Epithelial cell of prostate (primary cell): Measurements from ENCODE around the gene CDKAL1.
"Not testable (repeated sequence)": the region's sequence is repeated elsewhere in the genome, so short reads cannot be mapped to it uniquely, and the experiment has no call there.

Experiments
- DNase-seq: peaks from one replicate; pipeline ENCODE4 v3.0.0-alpha.2; 2011; ENCODE audit warnings: low read depth, low spot score
- H3K27ac ChIP-seq: fragments of 450-650 bp; 2 replicates; pipeline ENCODE4 v1.5.1; 2017; ENCODE audit warnings: mild to moderate bottlenecking

CDKAL1 gene

GRCh38 chr6:20723236-20723635 lies 189.0 kb downstream of the CDKAL1 start:
- no peak overlapping the region for H3K27ac ChIP-seq
- DNase-seq, result no peak

DNA sequence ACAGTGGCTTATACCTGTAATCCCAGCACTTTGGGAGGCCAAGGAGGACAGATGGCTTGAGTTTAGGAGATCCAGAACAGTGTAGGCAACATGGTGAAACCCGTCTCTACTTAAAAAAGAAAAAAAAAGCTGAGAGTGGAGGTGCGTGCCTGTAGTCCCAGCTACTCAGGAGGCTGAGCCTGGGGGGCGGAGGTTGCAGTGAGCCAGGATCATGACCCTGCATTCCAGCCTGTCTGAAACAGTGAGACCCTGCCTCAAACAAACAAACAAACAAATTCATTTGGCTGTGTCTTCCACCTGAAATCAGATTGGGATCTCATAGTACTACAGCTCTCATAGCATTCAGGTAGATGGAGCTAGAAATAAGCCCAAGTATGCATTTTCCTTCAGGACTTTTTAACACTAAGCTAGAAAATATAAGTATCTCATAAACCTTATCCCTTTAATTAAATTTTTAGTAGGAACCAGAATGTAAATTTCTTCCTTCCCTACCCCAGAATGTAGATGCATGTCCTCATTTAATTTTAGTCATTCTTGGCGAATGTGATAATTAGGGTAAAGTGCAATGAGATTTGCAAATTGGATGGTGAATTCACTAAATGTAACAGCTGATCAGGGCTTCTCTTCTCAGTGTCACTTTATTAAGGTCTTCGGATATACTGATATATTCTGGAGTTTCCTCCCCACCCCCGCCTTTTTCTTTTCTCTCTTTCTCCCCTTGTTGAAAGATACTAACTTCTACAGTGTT lies 190.4 kb downstream of the CDKAL1 start:
- no peak for DNase-seq
- H3K27ac ChIP-seq, result no peak overlapping the region

DNA sequence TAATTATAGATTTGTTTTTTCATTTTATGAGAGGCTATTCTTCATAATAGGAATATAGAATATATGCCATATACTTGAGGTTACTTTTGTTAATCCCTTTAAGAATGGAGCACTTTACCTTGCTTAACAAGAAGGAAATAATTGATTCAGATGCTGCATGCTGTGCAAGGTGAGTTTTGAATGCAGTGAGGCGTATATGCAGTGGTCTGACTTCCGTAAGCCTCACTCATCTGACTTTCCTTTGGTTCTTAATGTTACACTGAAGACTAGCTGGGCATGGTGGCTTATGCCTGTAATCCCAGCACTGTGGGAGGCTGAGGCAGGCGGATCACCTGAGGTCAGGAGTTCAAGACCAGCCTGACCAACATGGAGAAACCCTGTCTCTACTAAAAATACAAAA lies 191.0 kb downstream of the CDKAL1 start:
- DNase-seq, H3K27ac ChIP-seq: not testable (repeated sequence)

- DNase-seq, result no peak
- no peak overlapping the region for H3K27ac ChIP-seq
These were observed 194.8 kb downstream of the CDKAL1 start for GRCh38 chr6:20729086-20729485.

GRCh38 chr6:20732362-20732761 lies 198.1 kb downstream of the CDKAL1 start:
- DNase-seq, H3K27ac ChIP-seq: not testable (repeated sequence)

GRCh38 chr6:20732896-20733295 lies 198.6 kb downstream of the CDKAL1 start:
- no peak overlapping the region for H3K27ac ChIP-seq
- no peak for DNase-seq

GRCh38 chr6:20737912-20738311 lies 203.7 kb downstream of the CDKAL1 start:
- H3K27ac ChIP-seq, result no peak overlapping the region
- no peak for DNase-seq

DNA sequence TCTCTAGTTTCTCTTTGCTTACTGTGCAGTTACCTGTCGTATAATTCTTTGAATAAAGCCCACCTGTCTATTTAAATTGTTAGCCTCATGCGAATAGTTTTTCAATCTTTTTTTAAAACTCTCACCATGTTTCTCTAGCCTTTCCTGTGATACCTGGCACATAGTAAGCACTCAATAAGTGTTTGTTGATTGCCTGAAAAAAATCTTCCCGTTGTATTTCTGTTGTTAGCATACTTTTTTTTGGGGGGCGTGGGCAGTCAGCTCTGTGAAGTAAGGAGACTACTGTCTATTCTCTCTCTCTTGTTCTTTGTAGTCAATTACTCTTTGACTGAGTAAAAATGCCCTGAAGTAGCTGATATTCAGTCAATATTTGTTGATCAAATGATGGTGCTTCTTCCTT lies 205.8 kb downstream of the CDKAL1 start:
- no peak overlapping the region for H3K27ac ChIP-seq
- no peak for DNase-seq

DNA sequence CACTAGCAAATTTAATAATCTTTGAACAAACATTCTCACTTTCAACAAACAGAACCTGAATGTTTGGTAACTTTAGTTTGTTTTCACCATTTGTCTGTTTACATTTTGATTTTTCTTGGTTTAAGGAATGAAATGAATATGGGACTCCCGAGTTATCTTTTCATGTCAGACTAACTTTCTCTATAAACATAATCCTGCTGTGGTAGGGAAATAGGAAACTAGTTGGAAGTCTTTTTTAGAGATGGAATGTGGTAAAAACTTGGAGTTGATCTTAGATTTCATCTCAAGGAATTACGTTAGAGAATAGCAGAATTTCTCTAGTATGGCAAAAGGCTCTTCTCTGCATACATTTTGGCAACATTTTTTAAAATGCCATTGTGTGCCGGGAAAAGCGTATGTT lies 206.5 kb downstream of the CDKAL1 start:
- no peak for DNase-seq
- H3K27ac ChIP-seq, result no peak overlapping the region

GRCh38 chr6:20741490-20741889 lies 207.2 kb downstream of the CDKAL1 start:
- no peak for DNase-seq
- H3K27ac ChIP-seq, result no peak overlapping the region

GRCh38 chr6:20744911-20745557 lies 210.8 kb downstream of the CDKAL1 start:
- no peak overlapping the region for H3K27ac ChIP-seq
- DNase-seq, result no peak

DNA sequence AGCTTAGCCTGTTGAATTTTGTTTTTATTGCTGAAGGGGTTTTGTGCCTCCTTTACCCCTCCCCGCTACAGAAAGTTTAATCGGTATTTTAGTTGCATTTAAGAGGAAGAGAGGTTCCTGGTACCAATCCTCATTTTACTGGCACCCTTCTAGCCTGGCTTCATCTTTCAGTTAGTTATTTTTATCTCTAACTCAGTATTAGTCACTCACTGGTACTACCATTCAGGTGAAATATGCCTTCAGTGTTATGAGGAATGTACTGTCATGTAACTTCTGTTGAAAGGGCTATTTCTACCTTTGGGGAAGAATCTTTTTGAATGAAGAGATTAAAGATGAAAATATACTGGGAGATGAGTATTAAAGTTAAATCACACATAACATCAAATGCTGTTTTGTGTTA lies 211.8 kb downstream of the CDKAL1 start:
- DNase-seq, result no peak
- H3K27ac ChIP-seq, result no peak overlapping the region

GRCh38 chr6:20746805-20747558 lies 212.7 kb downstream of the CDKAL1 start:
- H3K27ac ChIP-seq, result no peak overlapping the region
- DNase-seq, result no peak

DNA sequence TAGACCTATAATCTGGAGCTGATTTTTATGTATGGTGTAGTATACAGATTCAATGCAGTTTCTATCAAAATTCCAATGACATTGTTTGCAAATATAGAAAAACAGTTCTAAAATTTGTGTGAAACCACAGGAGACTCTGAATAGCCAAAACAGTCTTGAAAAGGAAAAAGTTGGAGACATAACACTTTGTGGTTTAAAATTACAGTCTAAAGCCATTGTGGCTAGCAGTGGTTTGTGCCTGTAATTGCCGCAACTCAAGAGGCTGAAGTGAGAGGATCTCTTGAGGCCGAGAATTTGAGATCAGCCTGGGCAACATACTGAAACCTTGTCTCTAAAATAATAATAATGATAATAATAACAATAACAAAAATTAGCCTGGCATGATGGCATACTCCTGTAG lies 213.7 kb downstream of the CDKAL1 start:
- no peak overlapping the region for H3K27ac ChIP-seq
- DNase-seq, result no peak

DNA sequence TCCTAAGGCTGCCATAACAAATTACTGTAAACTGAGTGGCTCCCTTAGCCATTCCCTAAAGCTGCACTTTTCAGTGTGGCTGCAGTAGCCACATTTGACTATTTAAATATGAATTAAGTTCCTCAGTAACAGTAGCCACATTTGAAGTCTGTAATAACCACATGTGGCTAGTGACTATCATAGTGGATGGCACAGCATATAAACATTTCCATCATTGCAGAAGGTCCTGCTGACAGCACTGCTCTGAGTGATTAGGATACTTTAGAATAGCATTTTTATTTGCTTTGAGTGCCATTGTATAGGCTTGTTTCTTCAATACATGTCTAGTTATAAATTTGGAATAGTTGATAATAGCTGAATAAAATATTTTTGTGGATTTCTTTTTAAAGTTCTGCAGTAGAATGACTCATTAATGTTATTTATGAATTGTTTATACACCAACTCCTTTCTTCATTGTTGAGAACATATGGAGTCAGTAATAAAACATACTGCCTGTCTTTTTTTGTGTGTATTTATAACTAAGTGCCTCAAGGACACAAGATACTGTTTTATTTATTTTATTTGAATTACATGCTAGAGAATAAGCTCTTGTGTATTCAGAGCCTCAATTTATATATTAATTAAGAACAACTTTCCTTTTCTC lies 217.2 kb downstream of the CDKAL1 start:
- DNase-seq, result no peak

GRCh38 chr6:20755631-20756030 lies 221.4 kb downstream of the CDKAL1 start:
- H3K27ac ChIP-seq, result no peak overlapping the region
- no peak for DNase-seq

More for the DNA sequence above, 217.2 kb downstream of the CDKAL1 start:
- no peak overlapping the region for H3K27ac ChIP-seq

GRCh38 chr6:20756584-20757147 lies 222.4 kb downstream of the CDKAL1 start:
- H3K27ac ChIP-seq, DNase-seq: not testable (repeated sequence)

DNA sequence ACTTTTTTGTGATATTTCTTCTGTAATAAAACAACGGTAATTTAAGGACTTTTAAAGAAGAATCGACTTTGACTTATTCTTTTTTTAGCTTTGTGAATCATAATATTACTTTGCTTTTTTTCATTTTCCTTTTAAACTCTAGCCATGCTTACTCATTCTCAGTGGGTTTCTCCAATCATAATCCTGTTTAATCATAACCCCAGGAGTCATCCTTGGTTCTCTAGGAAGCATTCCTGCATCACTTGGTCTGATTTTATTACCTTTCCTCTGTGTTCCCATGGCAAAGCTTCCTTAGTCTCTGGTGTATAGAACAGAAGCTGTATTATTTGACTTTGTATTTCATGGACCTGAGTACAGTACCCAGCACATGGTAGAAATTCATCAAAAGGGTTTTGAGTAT lies 223.5 kb downstream of the CDKAL1 start:
- H3K27ac ChIP-seq, result no peak overlapping the region
- DNase-seq, result no peak

- H3K27ac ChIP-seq, result no peak overlapping the region
- DNase-seq, result no peak
These were observed 229.0 kb downstream of the CDKAL1 start for GRCh38 chr6:20763296-20763695.

GRCh38 chr6:20769631-20770030 lies 235.4 kb downstream of the CDKAL1 start:
- DNase-seq, result no peak
- H3K27ac ChIP-seq, result no peak overlapping the region
